ENCODE results near the gene NDST1.

The NDST1 gene

GRCh38 chr5:150574818-150575547, 67.1 kb downstream of the NDST1 start:
- DNase-seq, result no peak

- no peak for DNase-seq
These were observed 68.0 kb downstream of the NDST1 start for GRCh38 chr5:150575745-150576448.

GRCh38 chr5:150576449-150576949, 68.6 kb downstream of the NDST1 start:
- DNase-seq, result no peak

GRCh38 chr5:150577378-150578139, 69.6 kb downstream of the NDST1 start:
- no peak for DNase-seq

- DNase-seq, result no peak
These were observed 71.0 kb downstream of the NDST1 start for GRCh38 chr5:150578781-150579461.

- no peak for DNase-seq
These were observed 71.8 kb downstream of the NDST1 start for GRCh38 chr5:150579462-150580400.

GRCh38 chr5:150580917-150581316, 73.0 kb downstream of the NDST1 start:
- DNase-seq, result no peak

GRCh38 chr5:150582241-150583109, 74.5 kb downstream of the NDST1 start:
- no peak for DNase-seq

GRCh38 chr5:150583541-150584225, 75.8 kb downstream of the NDST1 start:
- DNase-seq, result no peak

- no peak for DNase-seq
These were observed 76.8 kb downstream of the NDST1 start for GRCh38 chr5:150584556-150585335.

- DNase-seq, result no peak
These were observed 77.9 kb downstream of the NDST1 start for GRCh38 chr5:150585781-150586341.

GRCh38 chr5:150587016-150587415, 79.1 kb downstream of the NDST1 start:
- no peak for DNase-seq

GRCh38 chr5:150587856-150588595, 80.1 kb downstream of the NDST1 start:
- DNase-seq, result no peak

GRCh38 chr5:150588596-150588890, 80.6 kb downstream of the NDST1 start:
- no peak for DNase-seq

GRCh38 chr5:150589862-150590601, 82.1 kb downstream of the NDST1 start:
- DNase-seq, result no peak

- DNase-seq, result no peak
These were observed 83.2 kb downstream of the NDST1 start for GRCh38 chr5:150590979-150591695.

GRCh38 chr5:150593593-150593992, 85.7 kb downstream of the NDST1 start:
- DNase-seq, result no peak
